Stimulated activated CD4-positive, alpha-beta T cell treated with anti-CD3 and anti-CD28 coated beads, Interleukin-4, amount 100 ng/mL, for 4 hours (primary cell): ENCODE results near the gene NPBWR2.
"Not testable (repeated sequence)": the region's sequence is repeated elsewhere in the genome, so short reads cannot be mapped to it uniquely, and the experiment has no call there.

Source experiments
- DNase-seq, 2 experiments: peaks; one replicate each; pipeline ENCODE4 v3.0.0-alpha.2; 2020

NPBWR2 gene

DNA sequence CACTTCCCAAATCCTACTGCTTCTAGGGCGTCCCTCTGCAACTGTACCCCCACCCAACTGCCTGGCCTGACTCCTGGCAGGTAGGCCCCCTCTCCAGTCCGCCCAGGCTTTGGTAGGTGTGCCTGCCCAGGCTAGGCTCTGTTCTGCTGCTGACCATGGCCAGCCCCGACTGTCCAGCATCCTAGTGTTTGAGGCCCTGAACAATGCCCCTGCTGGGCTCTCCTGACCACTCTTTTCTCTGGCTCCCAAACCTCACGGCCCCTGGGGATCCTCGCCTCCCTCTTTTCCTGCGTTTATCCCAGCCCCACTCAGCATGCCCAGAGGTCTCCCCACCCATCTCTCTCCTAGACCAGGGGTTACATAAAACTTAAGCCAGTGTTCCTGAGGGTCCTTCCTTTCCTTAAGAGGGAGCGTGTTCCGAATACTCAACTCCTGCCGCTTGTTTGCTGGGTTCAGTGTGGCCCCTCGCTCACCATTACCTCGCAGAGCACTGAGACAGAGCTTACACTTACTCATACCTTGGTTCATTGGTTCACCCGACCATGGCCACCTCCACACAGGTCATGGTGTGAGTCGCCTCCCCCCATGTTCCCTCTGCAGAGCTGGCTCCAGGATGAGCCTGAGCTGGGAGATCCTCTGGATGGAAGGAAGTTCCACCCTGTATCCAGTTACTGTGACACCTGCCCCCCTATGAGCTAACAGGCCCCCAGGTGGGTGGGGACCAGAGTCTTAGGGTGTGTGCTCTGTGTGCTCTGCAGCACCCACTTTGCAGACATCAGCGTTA is 35.8 kb upstream of the NPBWR2 start:
- no peak for DNase-seq

DNA sequence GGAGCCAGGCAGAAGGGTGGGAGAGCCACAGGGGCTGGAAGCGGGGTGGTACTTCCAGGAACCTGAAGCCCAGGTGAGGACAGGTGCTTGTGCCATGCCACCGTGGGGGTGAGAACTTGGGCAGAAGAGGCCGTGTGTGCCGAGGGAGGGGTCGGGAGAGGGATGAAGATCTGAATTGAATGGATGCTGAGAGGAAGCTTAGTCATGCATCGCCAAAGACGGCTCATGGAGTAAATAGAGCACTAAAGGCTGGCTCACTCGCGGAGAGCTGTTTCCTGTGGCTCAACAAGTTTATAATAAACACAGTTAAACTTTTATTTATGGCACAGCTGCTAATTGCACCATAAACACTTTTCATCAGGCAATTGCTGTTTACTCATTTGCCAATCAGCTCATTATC is 35.2 kb upstream of the NPBWR2 start:
- DNase-seq: no peak

DNA sequence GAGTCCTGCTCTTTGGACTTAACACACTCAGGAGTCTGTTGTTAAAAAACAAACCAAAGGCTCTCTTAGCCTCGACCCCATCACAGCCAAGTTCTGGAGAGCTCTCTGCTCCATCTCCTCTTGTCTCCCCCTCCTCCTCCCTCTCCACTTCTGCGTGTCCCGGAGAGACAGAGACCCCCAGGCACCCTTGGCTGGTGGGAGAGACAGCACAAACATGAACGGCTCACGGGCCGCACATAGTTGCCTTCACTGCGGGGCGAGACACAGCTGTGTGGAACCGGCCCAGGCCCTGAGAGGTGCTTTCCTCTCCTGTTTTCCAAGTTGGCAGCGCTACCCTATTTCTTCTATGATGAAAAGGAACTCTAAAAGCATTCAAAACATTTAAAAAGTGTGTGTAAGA is 33.6 kb upstream of the NPBWR2 start:
- no peak for DNase-seq

DNA sequence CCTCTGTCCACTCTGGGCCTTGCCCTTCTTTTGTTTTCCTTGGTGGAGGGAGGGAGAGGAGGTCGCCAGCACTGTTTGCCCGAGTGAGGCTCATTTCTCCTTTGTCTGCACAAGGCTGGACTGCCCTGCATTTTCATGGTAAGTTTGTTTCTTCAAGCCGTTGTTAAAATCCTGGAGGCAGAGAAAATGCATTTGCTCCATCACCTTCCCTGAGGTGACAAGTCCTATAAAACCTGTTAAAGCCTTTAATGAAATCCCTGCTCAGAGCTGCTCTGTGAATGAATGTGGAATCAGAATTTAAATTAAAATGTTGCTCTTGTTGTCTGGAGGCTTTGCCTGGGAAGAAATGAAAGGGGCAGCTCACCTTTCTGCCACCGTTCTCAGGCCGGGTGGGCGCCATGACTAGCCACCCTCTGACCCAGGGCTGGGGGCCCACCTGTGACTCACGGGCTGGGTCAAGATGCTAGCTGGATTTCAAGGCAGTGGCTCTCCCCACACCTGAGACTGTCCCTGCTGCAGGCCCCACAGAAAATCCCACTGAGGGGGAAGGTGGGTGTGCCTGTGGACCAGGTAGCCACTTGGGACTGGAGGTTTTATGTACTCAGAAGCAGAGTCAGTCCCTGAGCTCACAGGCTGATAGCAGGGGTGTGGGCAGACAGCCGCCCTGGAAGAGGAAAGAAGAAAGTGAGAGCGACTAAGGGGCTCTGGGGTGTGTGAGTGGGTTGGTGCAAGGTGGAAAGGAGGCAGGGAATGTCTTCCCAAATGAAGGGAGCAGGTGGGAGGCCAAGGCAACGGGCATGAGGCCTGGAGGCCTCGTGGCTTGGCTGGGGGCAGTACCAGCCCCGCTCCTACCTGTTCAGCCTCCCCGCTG is 32.9 kb upstream of the NPBWR2 start:
- no peak for DNase-seq

DNA sequence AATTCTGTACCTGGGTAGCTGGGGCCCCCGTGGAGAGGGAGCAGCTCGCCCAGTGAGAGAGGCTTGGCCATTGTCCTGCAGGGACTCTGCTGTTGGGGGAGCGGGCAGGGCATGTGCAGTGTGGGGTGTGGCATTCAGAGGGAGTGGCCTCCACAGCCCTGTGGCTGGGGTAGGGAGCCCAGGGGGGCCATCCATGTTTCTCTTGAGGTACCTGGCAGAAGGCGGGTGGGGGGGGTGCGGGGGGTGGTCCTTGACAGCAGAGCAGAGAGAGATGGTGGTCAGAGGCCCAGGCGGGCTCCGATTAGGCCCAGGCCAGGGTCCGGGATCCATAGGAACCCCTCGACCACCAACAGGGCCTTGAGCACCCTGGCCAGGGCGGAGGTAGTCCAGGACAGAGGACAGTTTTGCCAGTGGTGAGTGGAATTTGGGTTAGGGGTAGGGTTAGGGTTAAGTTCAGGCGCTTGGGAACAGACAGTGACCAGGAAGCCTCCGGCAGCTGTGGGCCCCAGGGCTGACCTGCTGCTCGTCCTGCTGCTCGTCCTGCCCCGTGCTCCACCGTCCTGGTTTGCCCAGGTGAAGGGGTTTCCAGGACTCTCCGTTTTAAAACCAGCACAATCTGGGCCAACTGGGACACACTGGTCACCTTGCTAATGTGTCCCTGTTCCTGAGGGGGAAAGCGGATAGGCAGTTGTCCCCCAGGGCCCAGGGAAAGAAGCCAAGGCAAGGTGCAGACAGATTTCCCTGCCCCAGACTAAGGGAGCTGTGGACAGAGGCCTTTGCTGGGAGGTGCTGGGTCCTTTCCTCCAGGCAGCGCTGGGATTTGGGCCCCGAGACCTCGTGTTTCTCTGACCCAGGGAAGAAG is 32.1 kb upstream of the NPBWR2 start:
- DNase-seq: no peak

DNA sequence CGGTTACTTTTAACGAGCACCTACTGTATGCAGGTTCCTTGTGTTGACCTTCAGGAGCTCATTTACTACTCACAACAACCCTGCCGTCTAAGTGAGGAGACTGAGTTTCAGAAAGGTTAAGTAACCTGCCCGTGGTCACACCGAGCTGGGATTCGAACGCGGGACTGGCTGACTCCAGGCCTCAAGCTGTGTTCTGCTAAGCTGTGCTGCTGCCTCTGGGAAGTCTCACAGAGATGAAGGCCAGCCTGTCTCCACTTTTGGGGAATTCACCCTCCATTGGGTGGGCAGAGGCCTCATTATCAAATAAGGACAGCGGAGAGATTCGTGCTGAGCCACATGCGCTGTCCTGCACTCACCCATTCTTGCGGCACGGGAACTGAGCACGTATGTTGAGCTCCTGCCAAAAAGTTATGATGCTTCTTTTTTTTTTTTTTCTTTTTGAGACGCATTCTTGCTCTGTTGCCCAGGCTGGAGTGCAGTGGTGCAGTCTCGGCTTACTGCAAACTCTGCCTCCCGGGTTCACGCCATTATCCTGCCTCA is 31.0 kb upstream of the NPBWR2 start:
- DNase-seq: no peak

DNA sequence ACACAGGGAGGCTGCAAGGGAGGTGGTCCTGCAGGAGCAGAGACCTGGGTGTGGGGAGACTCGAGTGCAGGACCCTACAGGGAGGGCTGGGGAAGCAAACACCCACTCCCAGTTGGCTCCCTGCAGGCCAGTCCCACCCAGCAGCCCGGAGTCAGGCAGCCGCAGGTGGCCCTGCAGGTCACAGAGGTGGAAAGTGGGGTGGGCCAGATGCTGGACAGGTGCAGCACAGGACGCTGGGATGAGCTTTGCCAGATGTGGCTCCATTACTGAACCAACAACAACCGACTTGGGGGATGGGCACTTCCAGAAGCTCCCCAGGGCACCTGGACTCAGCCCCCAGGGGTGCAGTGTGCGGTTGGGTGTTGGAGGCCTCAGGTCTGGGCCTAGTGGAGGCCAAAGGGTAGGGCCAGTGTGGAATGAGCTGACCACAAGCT is 30.2 kb upstream of the NPBWR2 start:
- no peak for DNase-seq

DNA sequence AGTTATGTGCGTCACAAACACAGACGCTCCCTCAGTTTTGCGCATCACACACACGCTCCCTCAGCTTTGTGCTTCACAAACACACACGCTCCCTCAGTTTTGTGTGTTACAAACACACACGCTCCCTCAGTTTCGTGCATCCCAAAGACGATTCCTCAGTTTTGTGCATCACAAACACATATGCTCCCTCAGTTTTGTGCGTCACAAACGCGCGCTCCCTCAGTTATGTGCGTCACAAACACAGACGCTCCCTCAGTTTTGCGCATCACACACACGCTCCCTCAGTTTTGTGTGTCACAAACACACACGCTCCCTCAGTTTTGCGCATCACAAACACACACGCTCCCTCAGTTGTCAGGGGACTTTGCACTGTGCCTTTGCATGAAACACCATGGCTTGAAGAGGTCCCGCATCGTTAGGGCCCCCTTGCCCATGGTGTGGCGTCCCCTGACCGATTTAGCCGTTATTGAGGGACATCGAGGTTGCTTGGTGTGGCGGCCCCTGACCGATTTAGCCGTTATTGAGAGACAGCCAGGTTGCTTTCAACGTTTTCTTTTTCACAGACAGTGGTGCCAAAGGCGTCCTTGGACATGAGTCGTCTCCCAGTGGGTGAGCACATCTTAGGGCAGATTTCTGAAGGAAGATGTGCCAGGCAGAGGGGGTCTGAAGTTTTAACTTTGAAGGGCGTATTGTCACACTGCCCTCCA is 28.8 kb upstream of the NPBWR2 start:
- no peak for DNase-seq

DNA sequence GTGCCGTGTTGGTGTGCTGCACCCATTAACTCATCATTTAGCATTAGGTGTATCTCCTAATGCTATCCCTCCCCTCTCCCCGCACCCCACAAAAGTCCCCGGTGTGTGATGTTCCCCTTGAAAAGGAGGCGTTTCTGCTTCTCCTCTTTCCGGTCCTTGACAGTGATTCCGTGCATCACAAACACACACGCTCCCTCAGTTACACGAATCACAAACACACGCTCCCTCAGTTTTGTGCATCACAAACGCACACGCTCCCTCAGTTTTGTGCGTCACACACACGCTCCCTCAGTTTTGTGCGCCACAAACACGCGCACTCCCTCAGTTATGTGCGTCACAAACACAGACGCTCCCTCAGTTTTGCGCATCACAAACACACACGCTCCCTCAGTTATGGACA is 27.4 kb upstream of the NPBWR2 start:
- DNase-seq: not testable (repeated sequence)

- no peak for DNase-seq
Measured at GRCh38 chr20:64133951-64134407, 26.6 kb upstream of the NPBWR2 start.

DNA sequence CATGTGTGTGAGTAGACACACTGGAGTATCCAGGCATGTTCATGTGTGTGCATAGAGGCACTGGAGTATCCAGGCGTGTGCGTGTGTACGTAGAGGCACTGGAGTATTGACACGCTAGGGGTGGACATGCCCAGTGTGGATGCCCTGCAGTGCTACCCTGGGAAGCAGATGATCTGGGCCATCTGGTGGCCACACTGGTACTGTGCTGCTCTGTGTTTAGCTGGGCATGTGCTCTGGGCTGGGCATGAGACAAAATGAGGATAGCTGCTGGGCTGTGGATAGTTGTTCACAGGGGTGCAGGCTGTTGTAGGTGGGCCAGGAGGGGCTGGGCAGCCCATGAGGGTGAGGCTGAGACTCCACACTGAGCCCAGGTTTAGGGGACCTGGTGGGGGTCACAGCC is 24.0 kb upstream of the NPBWR2 start:
- DNase-seq: no peak

GRCh38 chr20:64130876-64131275 is 23.5 kb upstream of the NPBWR2 start:
- DNase-seq: no peak

- no peak for DNase-seq
Measured at GRCh38 chr20:64130271-64130670, 22.9 kb upstream of the NPBWR2 start.

GRCh38 chr20:64129146-64129782 is 21.9 kb upstream of the NPBWR2 start:
- no peak for DNase-seq

DNA sequence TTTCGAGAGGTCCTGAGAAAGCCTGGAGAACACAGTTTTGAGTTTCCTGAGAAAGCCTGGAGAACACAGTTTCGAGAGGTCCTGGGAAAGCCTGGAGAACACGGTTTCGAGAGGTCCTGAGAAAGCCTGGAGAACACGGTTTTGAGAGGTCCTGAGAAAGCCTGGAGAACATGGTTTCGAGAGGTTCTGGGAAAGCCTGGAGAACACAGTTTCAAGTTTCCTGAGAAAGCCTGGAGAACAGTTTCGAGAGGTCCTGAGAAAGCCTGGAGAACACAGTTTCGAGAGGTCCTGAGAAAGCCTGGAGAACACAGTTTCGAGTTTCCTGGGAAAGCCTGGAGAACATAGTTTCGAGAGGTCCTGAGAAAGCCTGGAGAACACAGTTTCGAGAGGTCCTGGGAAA is 16.2 kb upstream of the NPBWR2 start:
- not testable (repeated sequence) for DNase-seq

GRCh38 chr20:64122927-64123326 is 15.6 kb upstream of the NPBWR2 start:
- not testable (repeated sequence) for DNase-seq

GRCh38 chr20:64121586-64121985 is 14.2 kb upstream of the NPBWR2 start:
- DNase-seq: no peak

- DNase-seq: no peak
Measured at GRCh38 chr20:64119681-64120341, 12.4 kb upstream of the NPBWR2 start.

- DNase-seq: no peak
Measured at GRCh38 chr20:64119301-64119680, 11.9 kb upstream of the NPBWR2 start.

GRCh38 chr20:64117432-64117777 is 10.0 kb upstream of the NPBWR2 start:
- DNase-seq: not testable (repeated sequence)
